ENCODE data around the gene USP16. TPM values are rescaled to one million over a fixed set of nuclear protein-coding genes. Genes with fewer than 3 reads are reported as not detected.

USP16 gene
- total and polyA plus RNA-seq, 2 of the 13 experiments (the other 11 are each of a cell fraction or from before 2014, with no cell fraction given): 16.5 to 46.9 TPM

DNA sequence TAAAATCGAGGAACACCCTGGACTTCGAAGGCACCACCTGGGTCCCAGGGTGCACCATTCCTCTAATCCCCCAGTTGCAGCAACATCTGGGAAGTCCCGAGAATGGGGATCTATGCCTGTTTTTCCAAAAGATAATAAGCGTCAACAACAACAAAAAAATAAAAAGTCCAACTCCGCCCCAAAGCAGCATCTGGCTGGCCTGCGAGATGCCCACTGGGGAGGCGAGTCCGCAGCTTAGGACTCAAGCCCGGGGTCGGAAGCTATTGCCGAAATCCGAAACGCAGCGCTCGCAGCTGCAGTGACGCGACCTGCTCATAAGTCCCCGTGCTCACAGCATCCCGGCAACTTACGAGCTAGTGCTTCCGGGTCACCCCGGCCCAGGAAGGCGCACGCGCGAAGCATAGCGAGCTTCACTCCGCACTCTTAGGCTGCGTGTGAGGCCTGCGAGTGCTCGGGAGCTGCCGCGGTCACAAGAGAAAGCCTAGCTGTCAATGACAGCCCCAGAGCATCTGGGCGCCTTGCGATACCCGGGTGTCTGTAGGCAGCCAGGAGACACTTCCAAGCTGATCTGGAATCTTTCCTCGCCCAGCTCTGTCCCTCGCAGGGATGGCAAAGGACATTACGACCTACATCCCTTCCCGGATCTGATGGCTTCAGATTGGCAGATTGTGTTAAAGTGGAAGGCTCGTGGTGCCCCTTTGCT is 21.9 kb upstream of the USP16 start (continued):
- TF ChIP-seq, protein P1, sequence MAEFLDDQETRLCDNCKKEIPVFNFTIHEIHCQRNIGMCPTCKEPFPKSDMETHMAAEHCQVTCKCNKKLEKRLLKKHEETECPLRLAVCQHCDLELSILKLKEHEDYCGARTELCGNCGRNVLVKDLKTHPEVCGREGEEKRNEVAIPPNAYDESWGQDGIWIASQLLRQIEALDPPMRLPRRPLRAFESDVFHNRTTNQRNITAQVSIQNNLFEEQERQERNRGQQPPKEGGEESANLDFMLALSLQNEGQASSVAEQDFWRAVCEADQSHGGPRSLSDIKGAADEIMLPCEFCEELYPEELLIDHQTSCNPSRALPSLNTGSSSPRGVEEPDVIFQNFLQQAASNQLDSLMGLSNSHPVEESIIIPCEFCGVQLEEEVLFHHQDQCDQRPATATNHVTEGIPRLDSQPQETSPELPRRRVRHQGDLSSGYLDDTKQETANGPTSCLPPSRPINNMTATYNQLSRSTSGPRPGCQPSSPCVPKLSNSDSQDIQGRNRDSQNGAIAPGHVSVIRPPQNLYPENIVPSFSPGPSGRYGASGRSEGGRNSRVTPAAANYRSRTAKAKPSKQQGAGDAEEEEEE (CRISPR knock-in tag; IDR thresholded peaks at IDR 0.05; ENCODE audit: borderline replicate concordance): no peak
- TF ChIP-seq FOSL2 (CRISPR knock-in tag; IDR thresholded peaks at IDR 0.05): peak; percentile 62; the same call in 1 of the 2 replicates
- TF ChIP-seq FOXO1 (CRISPR knock-in tag; IDR thresholded peaks at IDR 0.05): peak; percentile 62; the same call in 1 of the 2 replicates
- TF ChIP-seq, protein P2, sequence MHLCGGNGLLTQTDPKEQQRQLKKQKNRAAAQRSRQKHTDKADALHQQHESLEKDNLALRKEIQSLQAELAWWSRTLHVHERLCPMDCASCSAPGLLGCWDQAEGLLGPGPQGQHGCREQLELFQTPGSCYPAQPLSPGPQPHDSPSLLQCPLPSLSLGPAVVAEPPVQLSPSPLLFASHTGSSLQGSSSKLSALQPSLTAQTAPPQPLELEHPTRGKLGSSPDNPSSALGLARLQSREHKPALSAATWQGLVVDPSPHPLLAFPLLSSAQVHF (CRISPR knock-in tag; IDR thresholded peaks at IDR 0.05): no peak
- no peak for TF ChIP-seq RAD51 (IDR thresholded peaks at IDR 0.05; ENCODE audit: borderline replicate concordance)
- no peak; the same call in 1 of the 2 replicates for TF ChIP-seq MEIS1 (CRISPR knock-in tag; IDR thresholded peaks at IDR 0.05; ENCODE audit: borderline replicate concordance)
- no peak for TF ChIP-seq RBM39 (IDR thresholded peaks at IDR 0.05; ENCODE audit: low read depth, low read length, poor library complexity, severe bottlenecking)
- 0 out of 2 replicates have a peak, but pooled peaks have one; percentile 66 for TF ChIP-seq ZNF430 (CRISPR knock-in tag; IDR thresholded peaks at IDR 0.05)
- TF ChIP-seq FOXK2 (IDR thresholded peaks at IDR 0.05): no peak
- TF ChIP-seq, protein P3, sequence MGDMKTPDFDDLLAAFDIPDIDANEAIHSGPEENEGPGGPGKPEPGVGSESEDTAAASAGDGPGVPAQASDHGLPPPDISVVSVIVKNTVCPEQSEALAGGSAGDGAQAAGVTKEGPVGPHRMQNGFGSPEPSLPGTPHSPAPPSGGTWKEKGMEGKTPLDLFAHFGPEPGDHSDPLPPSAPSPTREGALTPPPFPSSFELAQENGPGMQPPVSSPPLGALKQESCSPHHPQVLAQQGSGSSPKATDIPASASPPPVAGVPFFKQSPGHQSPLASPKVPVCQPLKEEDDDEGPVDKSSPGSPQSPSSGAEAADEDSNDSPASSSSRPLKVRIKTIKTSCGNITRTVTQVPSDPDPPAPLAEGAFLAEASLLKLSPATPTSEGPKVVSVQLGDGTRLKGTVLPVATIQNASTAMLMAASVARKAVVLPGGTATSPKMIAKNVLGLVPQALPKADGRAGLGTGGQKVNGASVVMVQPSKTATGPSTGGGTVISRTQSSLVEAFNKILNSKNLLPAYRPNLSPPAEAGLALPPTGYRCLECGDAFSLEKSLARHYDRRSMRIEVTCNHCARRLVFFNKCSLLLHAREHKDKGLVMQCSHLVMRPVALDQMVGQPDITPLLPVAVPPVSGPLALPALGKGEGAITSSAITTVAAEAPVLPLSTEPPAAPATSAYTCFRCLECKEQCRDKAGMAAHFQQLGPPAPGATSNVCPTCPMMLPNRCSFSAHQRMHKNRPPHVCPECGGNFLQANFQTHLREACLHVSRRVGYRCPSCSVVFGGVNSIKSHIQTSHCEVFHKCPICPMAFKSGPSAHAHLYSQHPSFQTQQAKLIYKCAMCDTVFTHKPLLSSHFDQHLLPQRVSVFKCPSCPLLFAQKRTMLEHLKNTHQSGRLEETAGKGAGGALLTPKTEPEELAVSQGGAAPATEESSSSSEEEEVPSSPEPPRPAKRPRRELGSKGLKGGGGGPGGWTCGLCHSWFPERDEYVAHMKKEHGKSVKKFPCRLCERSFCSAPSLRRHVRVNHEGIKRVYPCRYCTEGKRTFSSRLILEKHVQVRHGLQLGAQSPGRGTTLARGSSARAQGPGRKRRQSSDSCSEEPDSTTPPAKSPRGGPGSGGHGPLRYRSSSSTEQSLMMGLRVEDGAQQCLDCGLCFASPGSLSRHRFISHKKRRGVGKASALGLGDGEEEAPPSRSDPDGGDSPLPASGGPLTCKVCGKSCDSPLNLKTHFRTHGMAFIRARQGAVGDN (CRISPR knock-in tag; IDR thresholded peaks at IDR 0.05): peak; percentile 100
- no peak for TF ChIP-seq KLF15 (CRISPR knock-in tag; IDR thresholded peaks at IDR 0.05; ENCODE audit: borderline replicate concordance)
- TF ChIP-seq NCOR1 (IDR thresholded peaks at IDR 0.05; ENCODE audit: borderline replicate concordance, low read length): no peak
- TF ChIP-seq ZNF704 (CRISPR knock-in tag; IDR thresholded peaks at IDR 0.05; ENCODE audit: borderline replicate concordance): peak; percentile 54; the same call in 1 of the 2 replicates
- peak; percentile 42; the same call in 1 of the 2 replicates for TF ChIP-seq MIER2 (CRISPR knock-in tag; IDR thresholded peaks at IDR 0.05)
- TF ChIP-seq YEATS2 (CRISPR knock-in tag; IDR thresholded peaks at IDR 0.05; ENCODE audit: borderline replicate concordance): peak; percentile 94
- 0 out of 2 replicates have a peak, but pooled peaks have one; percentile 36 for TF ChIP-seq ZNF253 (CRISPR knock-in tag; IDR thresholded peaks at IDR 0.05; ENCODE audit: borderline replicate concordance)
- no peak for TF ChIP-seq DPF2 (CRISPR knock-in tag; IDR thresholded peaks at IDR 0.05; ENCODE audit: borderline replicate concordance, low read depth)
- peak; percentile 86; the same call in 1 of the 2 replicates for TF ChIP-seq ZNF784 (CRISPR knock-in tag; IDR thresholded peaks at IDR 0.05; ENCODE audit: borderline replicate concordance)
- TF ChIP-seq ZNF678 (CRISPR knock-in tag; IDR thresholded peaks at IDR 0.05): 0 out of 2 replicates have a peak, but pooled peaks have one; percentile 29

Data from HepG2 (cell line).